Heart left ventricle (tissue), 16 donors: ENCODE data around the gene PTPRD. TPM values are rescaled to one million over a fixed set of nuclear protein-coding genes. Genes with fewer than 3 reads are reported as not detected.

ENCODE experiments used
- ATAC-seq, 4 donors: fragments of 200-7000 bp; cut with Tn5 transposase; one replicate each; pipeline ENCODE4 v1.9.1; 2020 to 2022; ENCODE audit warnings: moderate library complexity in 4 of 4, mild to moderate bottlenecking in 3 of 4, moderate number of reproducible peaks in 1 of 4
- DNase-seq, 5 donors: peaks; one replicate each; pipeline ENCODE4 v3.0.0-alpha.2; 2020
- H3K27ac ChIP-seq, 12 donors: fragments of 200-600 bp; sonication (generic) in 4 of 12; one replicate each; pipeline versions ENCODE4 v1.5.0 to v1.8.0; 2016 to 2022; ENCODE audit warnings: mild to moderate bottlenecking in 2 of 12
- H3K27me3 ChIP-seq, 9 donors: fragments of 200-600 bp; sonication (generic) in 2 of 9; one replicate each; pipeline versions ENCODE4 v1.5.1 to v1.8.0; 2016 to 2022; ENCODE audit warnings: mild to moderate bottlenecking in 3 of 9
- H3K36me3 ChIP-seq, 9 donors: fragments of 200-600 bp; sonication (generic) in 2 of 9; one replicate each; pipeline versions ENCODE4 v1.5.0 to v1.8.0; 2018 to 2022; ENCODE audit warnings: mild to moderate bottlenecking in 2 of 9
- H3K4me1 ChIP-seq, 12 donors: fragments of 200-600 bp; sonication (generic) in 4 of 12; one replicate each; pipeline versions ENCODE4 v1.5.0 to v1.8.0; 2016 to 2022; ENCODE audit warnings: mild to moderate bottlenecking in 3 of 12
- H3K4me3 ChIP-seq, 12 donors: fragments of 200-600 bp; sonication (generic) in 4 of 12; one replicate each; pipeline versions ENCODE4 v1.5.0 to v1.8.0; 2017 to 2022; ENCODE audit warnings: mild to moderate bottlenecking in 9 of 12, moderate library complexity in 4 of 12
- H3K9me3 ChIP-seq, 12 donors: fragments of 200-600 bp; sonication (generic) in 4 of 12; one replicate each; pipeline versions ENCODE4 v1.5.0 to v1.8.0; 2016 to 2022; ENCODE audit warnings: mild to moderate bottlenecking in 1 of 12
- CTCF ChIP-seq, 12 donors: fragments of 200-600 bp; sonication (generic) in 4 of 12; IDR thresholded peaks; one replicate each; pipeline versions ENCODE4 v1.5.0 to v1.8.0; 2018 to 2022; ENCODE audit warnings: antibody characterized with exemption in 12 of 12, mild to moderate bottlenecking in 5 of 12
- POLR2A ChIP-seq, 2 donors: fragments of 450-650 bp; IDR thresholded peaks; one replicate each; pipeline ENCODE4 v1.6.1; 2017; ENCODE audit warnings: antibody characterized with exemption in 2 of 2, mild to moderate bottlenecking in 2 of 2, moderate library complexity in 2 of 2
- WGBS, 4 donors: extraction: QIAGEN DNeasy Blood & Tissue Kit in 2 of 4; methylation state at CpG; one replicate each; pipeline versions ENCODE4 v1.1.5 to v1.1.7; 2013 to 2018; 5-methylcytosine and 5-hydroxymethylcytosine counted together
- intact Hi-C, 10 donors: fragments of 100-400 bp; cut with DNase I; formaldehyde crosslinking; loops; one replicate each; pipeline versions ENCODE4 v1.11.1 to v1.14.2; 2022
- polyA plus RNA-seq, 2 donors: library from polyadenylated mRNA; stranded (reverse); fragments of 200-250 nt; gene quantifications; one replicate each; pipeline ENCODE4 v1.2.3, GENCODE V29; 2013
- total RNA-seq, 9 donors: library from RNA; depleted of rRNA in 2 of 9; stranded (reverse); fragments of >200 nt in 2 of 9; fragmentation: NEBNext Ultra II Directional in 3 of 9; extraction: Animal tissue kit (Norgen Biotek cat#: 25700) in 3 of 9; gene quantifications; one replicate each; pipeline versions ENCODE4 v1.1.0 to v1.2.4, GENCODE V29; 2016 to 2023
- donor health status: ischemic (EF 13 %, LVEDD 7.1; RV severe dilation, severe dysfunction).
- donor health status: healthy with polysubstance abuse.
- donor health status: DM: no; HTN: yes; CAD: no.
- donor health status: DM: no; HTN: no; CAD: no.
- donor health status: ischemic (EF 25% LVEDD 6.9; RV normal size, moderate dysfunction).
- donor health status: ischemic (EF 25% LVEDD 5.7; RV mildly dilated, moderate dysfunction).
- donor health status: healthy.
- donor health status: DM: yes; HTN: yes; CAD: no.
- donor health status: ischemic (EF 35%, LVEDD 5.7; RV mildly dilated, moderate dysfunction).
- donor health status: nonischemic (EF 11% LVEDD 7.7; RV severe dilation, severe dysfunction).
- donor health status: DM: yes; HTN: yes; CAD: no.
- donor health status: PGD.
- donor health status: ischemic (EF 29% LVEDD 5.4; RV normal size, mild dysfunction).
- donor health status: nonischemic (EF 23%, LVEDD 6.1; RV moderate dilation, normal function).

PTPRD gene
- total and polyA plus RNA-seq, 11 donors = 1.4 to 25.3 (median 15.1) TPM

GRCh38 chr9:10104774-10105173 is 508.0 kb downstream of the PTPRD start:
- WGBS, 4 donors = 30 to 34% (median 33%) methylated on average over 2 of the region's 2 CpGs
- H3K4me3 ChIP-seq = no peak overlapping the region
- no peak for ATAC-seq
- peaks cover 0 to 7% (median 0%) of the 10 kb centered on the region in 12 donors for H3K4me1 ChIP-seq
- H3K27ac ChIP-seq = no peak overlapping the region
- no peaks in the 10 kb centered on the region for H3K9me3 ChIP-seq
- H3K27me3 ChIP-seq = no peaks in the 10 kb centered on the region
- no peak for DNase-seq
- TF ChIP-seq POLR2A (IDR thresholded peaks at IDR 0.05) (no peak), CTCF (IDR thresholded peaks at IDR 0.05) (no peak)
- intact Hi-C loops = loop anchor here in 1 of 10 donors (5.0 kb wide), 1 partner anchor 42 kb away; no protein-coding TSS in a partner anchor
- no peaks in the 10 kb centered on the region for H3K36me3 ChIP-seq

- ATAC-seq = no peak
- Histone ChIP-seq H3K27me3 (no peaks in the 10 kb centered on the region), H3K4me1 (no peaks in the 10 kb centered on the region), H3K4me3 (no peak overlapping the region), H3K36me3 (no peaks in the 10 kb centered on the region), H3K27ac (no peak overlapping the region), H3K9me3 (peaks cover 0 to 4% (median 0%) of the 10 kb centered on the region in 12 donors)
- no peak for TF ChIP-seq POLR2A (IDR thresholded peaks at IDR 0.05)
- TF ChIP-seq CTCF (IDR thresholded peaks at IDR 0.05) = no peak
- DNase-seq = no peak
- intact Hi-C loops = no loop called here
- 82 to 86% (median 85%) methylated on average over 1 of the region's 1 CpG for WGBS, 4 donors
Observed at GRCh38 chr9:10095208-10095607, 517.6 kb downstream of the PTPRD start.

GRCh38 chr9:10094563-10094962 is 518.2 kb downstream of the PTPRD start:
- 67 to 77% (median 70%) methylated on average over 3 of the region's 3 CpGs for WGBS, 4 donors

GRCh38 chr9:10080012-10080411 is 532.8 kb downstream of the PTPRD start:
- H3K27ac ChIP-seq = no peak overlapping the region
- ATAC-seq (no peak), DNase-seq (no peak)
- no peaks in the 10 kb centered on the region for H3K36me3 ChIP-seq
- intact Hi-C loops = no loop called here
- no peaks in the 10 kb centered on the region for H3K9me3 ChIP-seq
- no peaks in the 10 kb centered on the region for H3K4me1 ChIP-seq
- H3K27me3 ChIP-seq = no peaks in the 10 kb centered on the region
- no peak overlapping the region for H3K4me3 ChIP-seq
- TF ChIP-seq POLR2A (IDR thresholded peaks at IDR 0.05) = no peak
- no peak for TF ChIP-seq CTCF (IDR thresholded peaks at IDR 0.05)

More at GRCh38 chr9:10094563-10094962, 518.2 kb downstream of the PTPRD start:
- H3K4me1 ChIP-seq = no peaks in the 10 kb centered on the region
- DNase-seq (no peak), ATAC-seq (no peak)
- no peak overlapping the region for H3K27ac ChIP-seq
- intact Hi-C loops = no loop called here
- no peaks in the 10 kb centered on the region for H3K27me3 ChIP-seq
- TF ChIP-seq POLR2A (IDR thresholded peaks at IDR 0.05) (no peak), CTCF (IDR thresholded peaks at IDR 0.05) (no peak)
- H3K9me3 ChIP-seq = peaks cover 0 to 4% (median 0%) of the 10 kb centered on the region in 12 donors
- no peak overlapping the region for H3K4me3 ChIP-seq
- H3K36me3 ChIP-seq = no peaks in the 10 kb centered on the region
